ENCODE measurements around the gene SRCIN1.

Gene SRCIN1

GRCh38 chr17:38600906-38601305 is 4.8 kb downstream of the SRCIN1 start:
- H3K4me3 ChIP-seq (ENCODE audit: low read length), result no peak overlapping the region
- no peaks in the 10 kb centered on the region for H3K27me3 ChIP-seq (ENCODE audit: insufficient read depth, low read length)
- no peak overlapping the region for H2AFZ ChIP-seq (ENCODE audit: low read depth, low read length)
- H3K36me3 ChIP-seq (ENCODE audit: insufficient read depth, low read length), result no peaks in the 10 kb centered on the region
- H3K4me1 ChIP-seq (ENCODE audit: insufficient read depth, low read length), result peaks cover 41% of the 10 kb centered on the region
- no peaks in the 10 kb centered on the region for H3K9me3 ChIP-seq (ENCODE audit: low read length)

DNA sequence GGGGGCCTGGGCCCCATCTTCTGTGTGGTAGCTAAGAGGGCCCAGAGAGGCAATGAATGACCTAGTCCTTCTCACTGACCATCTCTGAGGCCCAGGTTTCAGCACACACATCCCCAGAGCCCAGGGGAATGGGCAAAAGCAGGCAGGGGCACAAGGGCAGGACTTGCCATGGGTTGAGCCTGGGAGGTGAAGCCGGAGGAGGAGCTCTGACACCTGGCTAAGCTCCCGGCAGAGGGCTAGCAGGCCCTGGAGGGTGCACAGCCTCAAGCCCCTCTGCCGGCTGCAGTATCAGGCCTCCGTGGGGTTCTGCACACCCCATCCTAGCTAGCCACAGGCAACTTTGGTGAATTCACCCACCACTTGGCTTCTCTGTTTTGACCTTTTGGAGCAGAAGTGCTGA is 5.3 kb downstream of the SRCIN1 start:
- peaks cover 45% of the 10 kb centered on the region for H3K4me1 ChIP-seq (ENCODE audit: insufficient read depth, low read length)
- no peaks in the 10 kb centered on the region for H3K36me3 ChIP-seq (ENCODE audit: insufficient read depth, low read length)
- no peak overlapping the region for H2AFZ ChIP-seq (ENCODE audit: low read depth, low read length)
- no peaks in the 10 kb centered on the region for H3K27me3 ChIP-seq (ENCODE audit: insufficient read depth, low read length)
- no peaks in the 10 kb centered on the region for H3K9me3 ChIP-seq (ENCODE audit: low read length)
- no peak overlapping the region for H3K4me3 ChIP-seq (ENCODE audit: low read length)

DNA sequence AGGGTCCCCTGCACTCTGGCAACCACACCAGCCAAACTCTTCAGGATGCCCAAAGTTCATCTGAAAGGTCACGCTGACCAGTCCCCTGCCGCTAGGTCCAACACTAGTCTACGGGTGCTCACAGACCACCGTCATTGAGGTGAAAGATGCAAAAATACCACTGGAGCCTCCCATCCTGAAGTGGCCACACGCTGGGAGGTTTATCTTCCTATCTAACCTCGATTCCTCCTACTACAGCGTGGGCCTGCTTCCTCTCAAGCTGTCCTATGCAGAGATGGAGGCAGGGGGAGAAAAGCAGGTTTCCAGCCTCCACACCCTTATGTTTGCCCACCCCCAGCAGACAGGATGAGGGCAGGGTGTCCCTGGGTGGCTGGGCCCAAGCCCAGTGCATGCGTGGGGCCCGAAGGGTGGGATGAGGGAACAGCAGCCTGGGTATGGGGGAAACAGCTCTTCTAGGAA is 6.3 kb downstream of the SRCIN1 start:
- no peak overlapping the region for H2AFZ ChIP-seq (ENCODE audit: low read depth, low read length)
- no peaks in the 10 kb centered on the region for H3K36me3 ChIP-seq (ENCODE audit: insufficient read depth, low read length)
- H3K27me3 ChIP-seq (ENCODE audit: insufficient read depth, low read length), result no peaks in the 10 kb centered on the region
- no peak overlapping the region for H3K4me3 ChIP-seq (ENCODE audit: low read length)
- H3K4me1 ChIP-seq (ENCODE audit: insufficient read depth, low read length), result peaks cover 41% of the 10 kb centered on the region
- H3K9me3 ChIP-seq (ENCODE audit: low read length), result no peaks in the 10 kb centered on the region

DNA sequence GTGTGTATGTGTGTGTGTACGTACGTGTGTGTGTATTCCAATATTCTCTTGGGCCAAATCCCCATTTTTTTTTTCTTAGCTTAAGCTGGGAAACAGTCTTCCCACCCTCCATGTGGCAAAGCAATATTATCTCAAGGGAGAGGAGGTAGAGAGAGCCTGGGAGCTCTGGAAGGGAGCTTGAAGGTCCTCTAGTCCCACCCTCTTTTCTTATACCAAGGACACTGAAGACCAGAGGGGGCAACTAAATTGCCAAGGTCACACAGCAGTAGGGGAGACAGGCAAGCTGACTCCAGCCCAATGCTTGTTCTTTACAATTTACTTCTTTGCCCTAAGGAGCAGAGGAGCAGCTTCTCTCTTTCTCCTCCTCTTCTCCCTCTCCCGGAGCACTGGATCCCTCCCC is 6.8 kb downstream of the SRCIN1 start:
- H3K4me1 ChIP-seq (ENCODE audit: insufficient read depth, low read length), result peaks cover 37% of the 10 kb centered on the region
- H3K36me3 ChIP-seq (ENCODE audit: insufficient read depth, low read length), result no peaks in the 10 kb centered on the region
- no peak overlapping the region for H2AFZ ChIP-seq (ENCODE audit: low read depth, low read length)
- no peaks in the 10 kb centered on the region for H3K27me3 ChIP-seq (ENCODE audit: insufficient read depth, low read length)
- no peaks in the 10 kb centered on the region for H3K9me3 ChIP-seq (ENCODE audit: low read length)
- no peak overlapping the region for H3K4me3 ChIP-seq (ENCODE audit: low read length)

DNA sequence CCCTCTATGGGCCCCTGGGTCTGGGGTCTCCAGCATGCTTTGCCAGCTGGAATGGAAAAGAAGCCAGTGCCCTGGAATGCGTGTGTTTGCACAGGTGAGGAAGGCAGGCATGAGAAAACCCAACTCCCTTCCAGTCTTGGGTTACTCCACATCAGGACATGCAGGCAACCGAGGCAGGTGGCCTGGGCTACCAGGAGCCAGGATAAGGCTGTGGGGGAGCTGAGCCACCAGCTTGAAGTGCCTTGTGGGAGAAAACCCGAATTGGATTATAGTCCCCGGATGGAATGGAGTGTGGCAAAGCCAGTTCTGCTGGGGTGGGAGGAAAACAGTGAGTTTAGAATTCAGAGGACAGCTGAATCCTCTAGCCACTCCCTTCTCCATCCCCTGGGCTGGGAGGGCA is 7.2 kb downstream of the SRCIN1 start:
- Histone ChIP-seq H3K9me3 (ENCODE audit: low read length) (no peaks in the 10 kb centered on the region), H3K4me1 (ENCODE audit: insufficient read depth, low read length) (peaks cover 32% of the 10 kb centered on the region), H3K27me3 (ENCODE audit: insufficient read depth, low read length) (no peaks in the 10 kb centered on the region), H3K4me3 (ENCODE audit: low read length) (no peak overlapping the region), H2AFZ (ENCODE audit: low read depth, low read length) (no peak overlapping the region), H3K36me3 (ENCODE audit: insufficient read depth, low read length) (no peaks in the 10 kb centered on the region)

DNA sequence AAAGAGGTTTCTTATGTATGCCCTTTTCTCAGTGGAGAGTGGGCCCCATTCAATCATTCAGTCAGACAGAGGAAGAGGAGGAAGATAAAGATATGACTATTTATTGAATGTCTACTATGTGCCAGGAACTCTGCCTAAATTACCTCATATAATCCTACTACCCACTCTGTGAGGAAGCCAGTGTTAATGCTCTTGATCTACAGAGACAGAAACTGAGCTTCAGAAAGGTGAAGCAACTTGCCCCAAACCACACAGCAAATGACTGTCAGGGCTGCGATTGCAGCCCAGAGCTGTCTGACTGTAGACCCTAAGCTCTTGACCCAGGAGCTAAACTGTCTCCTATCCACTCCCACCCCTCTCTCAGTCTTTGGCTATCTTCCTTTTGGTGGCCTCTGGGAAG is 8.4 kb downstream of the SRCIN1 start:
- Histone ChIP-seq H3K9me3 (ENCODE audit: low read length) (no peaks in the 10 kb centered on the region), H2AFZ (ENCODE audit: low read depth, low read length) (no peak overlapping the region), H3K36me3 (ENCODE audit: insufficient read depth, low read length) (no peaks in the 10 kb centered on the region), H3K4me3 (ENCODE audit: low read length) (no peak overlapping the region), H3K4me1 (ENCODE audit: insufficient read depth, low read length) (peaks cover 21% of the 10 kb centered on the region), H3K27me3 (ENCODE audit: insufficient read depth, low read length) (no peaks in the 10 kb centered on the region)

DNA sequence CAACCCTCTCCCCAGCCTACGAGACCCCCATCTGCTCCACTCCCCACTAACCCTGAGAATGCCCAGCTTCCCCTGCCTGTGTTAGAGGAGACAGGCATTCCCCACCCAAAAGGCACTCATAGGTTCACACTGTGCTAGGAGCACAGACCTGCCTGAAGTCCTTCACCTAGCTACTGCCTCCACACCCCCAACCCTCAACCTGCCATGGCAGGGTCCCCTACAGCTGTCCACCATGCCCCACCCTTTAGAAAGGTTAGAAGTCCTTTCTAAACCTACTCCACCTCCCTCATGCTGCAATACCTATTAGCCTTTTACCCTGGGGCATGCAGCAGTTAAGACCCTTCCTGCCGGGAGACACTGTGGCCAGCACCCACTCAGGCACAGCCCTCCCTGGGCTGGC is 9.1 kb downstream of the SRCIN1 start:
- no peak overlapping the region for H3K4me3 ChIP-seq (ENCODE audit: low read length)
- H3K27me3 ChIP-seq (ENCODE audit: insufficient read depth, low read length), result no peaks in the 10 kb centered on the region
- H3K36me3 ChIP-seq (ENCODE audit: insufficient read depth, low read length), result no peaks in the 10 kb centered on the region
- H3K9me3 ChIP-seq (ENCODE audit: low read length), result no peaks in the 10 kb centered on the region
- peaks cover 13% of the 10 kb centered on the region for H3K4me1 ChIP-seq (ENCODE audit: insufficient read depth, low read length)
- H2AFZ ChIP-seq (ENCODE audit: low read depth, low read length), result no peak overlapping the region

DNA sequence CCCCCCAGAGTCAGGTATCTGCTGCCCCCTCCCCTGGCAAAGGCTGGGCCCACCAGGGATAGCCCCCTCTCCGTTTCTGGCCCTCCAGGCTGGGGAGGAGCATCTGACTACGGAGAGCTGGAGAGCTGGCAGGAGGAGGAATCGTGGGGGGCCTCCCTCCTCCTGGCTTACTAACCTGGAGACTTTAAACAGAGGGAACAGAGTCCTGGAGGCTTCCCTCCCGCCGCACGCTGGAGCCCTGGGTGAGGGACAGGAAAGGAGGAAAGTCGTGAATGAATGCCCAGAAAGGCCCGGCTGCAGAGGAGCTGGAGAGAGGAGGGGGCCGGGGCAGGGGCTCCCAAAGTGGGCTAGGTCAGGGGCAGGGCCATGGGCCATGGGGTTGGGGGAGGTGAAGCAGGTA is 9.9 kb downstream of the SRCIN1 start:
- no peaks in the 10 kb centered on the region for H3K27me3 ChIP-seq (ENCODE audit: insufficient read depth, low read length)
- H3K4me3 ChIP-seq (ENCODE audit: low read length), result no peak overlapping the region
- H2AFZ ChIP-seq (ENCODE audit: low read depth, low read length), result no peak overlapping the region
- H3K4me1 ChIP-seq (ENCODE audit: insufficient read depth, low read length), result peaks cover 6% of the 10 kb centered on the region
- H3K36me3 ChIP-seq (ENCODE audit: insufficient read depth, low read length), result no peaks in the 10 kb centered on the region
- no peaks in the 10 kb centered on the region for H3K9me3 ChIP-seq (ENCODE audit: low read length)

GRCh38 chr17:38594152-38594551 is 11.6 kb downstream of the SRCIN1 start:
- Histone ChIP-seq H3K4me1 (ENCODE audit: insufficient read depth, low read length) (peaks cover 4% of the 10 kb centered on the region), H2AFZ (ENCODE audit: low read depth, low read length) (no peak overlapping the region), H3K27me3 (ENCODE audit: insufficient read depth, low read length) (no peaks in the 10 kb centered on the region), H3K9me3 (ENCODE audit: low read length) (no peaks in the 10 kb centered on the region), H3K36me3 (ENCODE audit: insufficient read depth, low read length) (no peaks in the 10 kb centered on the region), H3K4me3 (ENCODE audit: low read length) (no peak overlapping the region)

DNA sequence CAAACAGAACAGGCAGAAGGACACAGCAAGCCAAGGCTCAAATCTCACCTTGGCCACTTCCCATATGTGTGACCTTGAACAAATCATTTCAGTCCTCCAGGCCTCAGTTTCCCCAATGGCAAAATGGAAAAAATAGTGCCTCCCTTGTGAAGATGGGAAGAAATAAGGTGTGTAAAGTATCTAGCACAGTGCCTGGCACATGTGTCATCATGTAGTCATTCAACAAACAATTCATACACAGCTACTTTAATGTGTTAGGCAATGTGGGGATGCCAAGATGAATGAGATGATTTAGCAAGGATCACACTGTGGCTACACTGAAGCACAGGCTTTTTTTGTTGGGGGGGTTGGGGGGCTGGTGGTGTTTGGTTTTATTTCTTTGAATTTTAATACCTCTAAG is 13.3 kb downstream of the SRCIN1 start:
- H3K4me3 ChIP-seq (ENCODE audit: low read length), result no peak overlapping the region
- no peaks in the 10 kb centered on the region for H3K9me3 ChIP-seq (ENCODE audit: low read length)
- no peak overlapping the region for H2AFZ ChIP-seq (ENCODE audit: low read depth, low read length)
- H3K27me3 ChIP-seq (ENCODE audit: insufficient read depth, low read length), result no peaks in the 10 kb centered on the region
- H3K4me1 ChIP-seq (ENCODE audit: insufficient read depth, low read length), result peaks cover 21% of the 10 kb centered on the region
- H3K36me3 ChIP-seq (ENCODE audit: insufficient read depth, low read length), result no peaks in the 10 kb centered on the region

DNA sequence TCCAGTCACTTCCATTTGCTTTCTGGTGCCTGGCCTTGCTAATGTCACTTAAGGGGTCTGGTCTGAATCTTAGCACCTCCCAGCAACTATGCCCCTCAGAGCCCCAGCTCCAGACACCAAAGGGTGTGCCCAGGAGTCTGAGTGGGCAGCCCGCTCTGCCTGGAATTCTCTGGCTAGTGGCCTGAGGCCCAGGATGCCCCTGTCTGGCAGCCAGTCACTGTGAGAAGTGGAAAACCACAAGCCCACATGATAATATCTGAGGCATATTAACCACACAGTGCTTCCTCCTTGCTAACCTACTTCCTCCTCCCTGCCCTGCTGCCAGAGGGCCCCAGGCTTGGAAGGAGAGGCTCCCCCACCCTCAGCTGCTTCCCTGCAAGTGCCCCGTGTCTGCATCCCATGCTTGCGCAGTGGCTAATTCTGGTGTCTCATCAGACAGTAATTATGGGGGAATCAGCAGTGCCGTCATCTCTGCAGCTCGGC is 14.0 kb downstream of the SRCIN1 start:
- no peaks in the 10 kb centered on the region for H3K27me3 ChIP-seq (ENCODE audit: insufficient read depth, low read length)
- H3K9me3 ChIP-seq (ENCODE audit: low read length), result no peaks in the 10 kb centered on the region
- no peaks in the 10 kb centered on the region for H3K36me3 ChIP-seq (ENCODE audit: insufficient read depth, low read length)
- H3K4me1 ChIP-seq (ENCODE audit: insufficient read depth, low read length), result peaks cover 27% of the 10 kb centered on the region
- H2AFZ ChIP-seq (ENCODE audit: low read depth, low read length), result no peak overlapping the region
- H3K4me3 ChIP-seq (ENCODE audit: low read length), result no peak overlapping the region

DNA sequence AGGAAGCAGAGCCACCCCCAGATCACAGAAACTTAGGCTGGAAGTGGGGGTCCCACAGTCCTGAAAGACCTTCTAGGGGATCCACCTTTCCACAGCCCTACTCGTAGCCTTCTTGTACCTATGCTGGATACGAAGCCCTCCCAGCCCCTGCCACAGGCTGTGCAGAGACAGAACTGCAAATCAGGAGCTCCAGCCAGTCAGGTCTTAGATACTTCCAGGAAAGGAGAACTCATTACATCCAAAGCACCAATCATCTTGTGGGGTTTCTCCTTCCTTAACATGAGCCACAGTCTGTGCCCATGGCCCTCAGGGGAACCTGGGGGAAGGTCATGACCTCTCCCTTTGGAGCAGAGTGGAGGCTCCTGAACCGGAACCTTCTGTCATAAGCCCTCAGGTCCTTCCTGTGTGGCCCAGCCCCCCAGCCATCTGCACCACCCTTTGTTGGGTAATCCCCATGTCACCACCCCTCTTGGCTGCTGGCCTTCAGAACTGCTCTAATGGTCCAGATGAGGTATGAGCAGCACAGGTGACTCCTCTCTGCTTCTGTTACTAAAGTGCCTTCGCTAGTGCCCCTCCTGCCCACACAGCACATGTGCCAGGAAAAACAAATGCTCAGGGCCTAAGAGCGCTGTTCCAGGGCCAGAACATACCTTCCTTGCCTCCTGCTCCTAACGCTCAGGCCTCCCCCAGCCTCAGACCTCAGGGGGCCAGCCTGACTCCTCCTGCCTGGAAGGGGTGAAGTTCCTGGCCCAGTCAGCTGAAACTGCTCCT is 14.6 kb downstream of the SRCIN1 start:
- Histone ChIP-seq H3K9me3 (ENCODE audit: low read length) (no peaks in the 10 kb centered on the region), H3K36me3 (ENCODE audit: insufficient read depth, low read length) (no peaks in the 10 kb centered on the region), H2AFZ (ENCODE audit: low read depth, low read length) (no peak overlapping the region), H3K27me3 (ENCODE audit: insufficient read depth, low read length) (no peaks in the 10 kb centered on the region), H3K4me3 (ENCODE audit: low read length) (no peak overlapping the region), H3K4me1 (ENCODE audit: insufficient read depth, low read length) (peaks cover 27% of the 10 kb centered on the region)

GRCh38 chr17:38589462-38590114 is 16.2 kb downstream of the SRCIN1 start:
- H3K4me1 ChIP-seq (ENCODE audit: insufficient read depth, low read length), result peaks cover 32% of the 10 kb centered on the region
- H3K4me3 ChIP-seq (ENCODE audit: low read length), result no peak overlapping the region
- no peak overlapping the region for H2AFZ ChIP-seq (ENCODE audit: low read depth, low read length)
- no peaks in the 10 kb centered on the region for H3K9me3 ChIP-seq (ENCODE audit: low read length)
- H3K27me3 ChIP-seq (ENCODE audit: insufficient read depth, low read length), result no peaks in the 10 kb centered on the region
- H3K36me3 ChIP-seq (ENCODE audit: insufficient read depth, low read length), result no peaks in the 10 kb centered on the region
